GM04503 (cell line): Measurements from ENCODE around the gene PSMG4.

ENCODE experiments used
- DNase-seq: peaks from one replicate; pipeline ENCODE4 v3.0.0-alpha.2; 2012; ENCODE audit warnings: low read depth

PSMG4 gene

GRCh38 chr6:3252369-3252768 is 6.4 kb upstream of the PSMG4 start:
- no peak for DNase-seq

GRCh38 chr6:3252861-3253596 is 5.7 kb upstream of the PSMG4 start:
- no peak for DNase-seq

- no peak for DNase-seq
These were observed 5.2 kb upstream of the PSMG4 start for GRCh38 chr6:3253597-3253961.

GRCh38 chr6:3258201-3258600 is 546 bp upstream of the PSMG4 start:
- no peak for DNase-seq

GRCh38 chr6:3259491-3259958 is 778 bp downstream of the PSMG4 start:
- no peak for DNase-seq

- no peak for DNase-seq
These were observed 1.5 kb downstream of the PSMG4 start for GRCh38 chr6:3260296-3260695.

- DNase-seq: no peak
These were observed 2.2 kb downstream of the PSMG4 start for GRCh38 chr6:3260772-3261517.

GRCh38 chr6:3261518-3261820 is 2.7 kb downstream of the PSMG4 start:
- no peak for DNase-seq

GRCh38 chr6:3261921-3262320 is 3.2 kb downstream of the PSMG4 start:
- DNase-seq: no peak

GRCh38 chr6:3263096-3263495 is 4.3 kb downstream of the PSMG4 start:
- DNase-seq: no peak

GRCh38 chr6:3264356-3264755 is 5.6 kb downstream of the PSMG4 start:
- no peak for DNase-seq

GRCh38 chr6:3265671-3266070 is 6.9 kb downstream of the PSMG4 start:
- no peak for DNase-seq

- no peak for DNase-seq
These were observed 7.4 kb downstream of the PSMG4 start for GRCh38 chr6:3266170-3266569.

GRCh38 chr6:3267162-3267561 is 8.4 kb downstream of the PSMG4 start:
- no peak for DNase-seq

- DNase-seq: no peak
These were observed 9.9 kb downstream of the PSMG4 start for GRCh38 chr6:3268680-3269079.

GRCh38 chr6:3269281-3269975 is 10.7 kb downstream of the PSMG4 start:
- no peak for DNase-seq

GRCh38 chr6:3270258-3270657 is 11.5 kb downstream of the PSMG4 start:
- DNase-seq: no peak

- no peak for DNase-seq
These were observed 13.0 kb downstream of the PSMG4 start for GRCh38 chr6:3271756-3272155.

- DNase-seq: no peak
These were observed 14.3 kb downstream of the PSMG4 start for GRCh38 chr6:3272911-3273547.

GRCh38 chr6:3273707-3274521 is 15.2 kb downstream of the PSMG4 start:
- no peak for DNase-seq

- DNase-seq: no peak
These were observed 17.7 kb downstream of the PSMG4 start for GRCh38 chr6:3276174-3277167.
